OCI-LY1 (cell line): Measurements from ENCODE around the gene TANGO6.
"Not testable (repeated sequence)": the region's sequence is repeated elsewhere in the genome, so short reads cannot be mapped to it uniquely, and the experiment has no call there.

Experiments
- H2AFZ ChIP-seq: fragments of 200-600 bp; sonication (generic), shearing (Covaris generic); 2 replicates; pipeline ENCODE4 v1.6.0; 2014; ENCODE audit warnings: antibody characterized with exemption, mild to moderate bottlenecking, low read length
- H3F3A ChIP-seq: fragments of 200-600 bp; sonication (generic), shearing (Covaris generic); 2 replicates; pipeline ENCODE4 v1.6.0; 2014; ENCODE audit warnings: mild to moderate bottlenecking, antibody characterized with exemption, low read length, moderate library complexity; ENCODE audit not compliant: insufficient read depth
- H3K27ac ChIP-seq: fragments of 200-600 bp; sonication (generic); 2 replicates; pipeline ENCODE4 v1.5.1; 2014; ENCODE audit warnings: low read length, mixed run types, mild to moderate bottlenecking, low read depth; ENCODE audit not compliant: poor library complexity, severe bottlenecking
- H3K27me3 ChIP-seq: fragments of 200-600 bp; sonication (generic); 2 replicates; pipeline ENCODE4 v1.6.0; 2014; ENCODE audit warnings: antibody characterized with exemption, mild to moderate bottlenecking, low read length, moderate library complexity; ENCODE audit not compliant: insufficient read depth
- H3K36me3 ChIP-seq: fragments of 200-600 bp; sonication (generic); 2 replicates; pipeline ENCODE4 v1.6.1; 2014; ENCODE audit warnings: mild to moderate bottlenecking, antibody characterized with exemption, low read length, moderate library complexity, mixed read lengths; ENCODE audit not compliant: insufficient read depth
- H3K4me1 ChIP-seq: fragments of 200-600 bp; sonication (generic); 2 replicates; pipeline ENCODE4 v1.5.1; 2014; ENCODE audit warnings: mild to moderate bottlenecking, low read length, moderate library complexity; ENCODE audit not compliant: insufficient read depth, severe bottlenecking
- H3K4me2 ChIP-seq: fragments of 200-600 bp; sonication (generic), shearing (Covaris generic); 2 replicates; pipeline ENCODE4 v1.6.1; 2014; ENCODE audit warnings: low read length
- H3K4me3 ChIP-seq: fragments of 200-600 bp; sonication (generic); 2 replicates; pipeline ENCODE4 v1.5.1; 2014; ENCODE audit warnings: low read length, low read depth, mild to moderate bottlenecking, mixed read lengths; ENCODE audit not compliant: poor library complexity, severe bottlenecking
- H3K79me2 ChIP-seq: fragments of 200-600 bp; shearing (Covaris generic); 2 replicates; pipeline ENCODE4 v1.6.1; 2016; ENCODE audit warnings: mixed run types, low read length, mixed read lengths; ENCODE audit not compliant: insufficient read depth
- H3K9ac ChIP-seq: fragments of 200-600 bp; sonication (generic), shearing (Covaris generic); 2 replicates; pipeline ENCODE4 v1.6.1; 2014; ENCODE audit warnings: mild to moderate bottlenecking, low read length, mixed read lengths
- H3K9me2 ChIP-seq: fragments of 200-600 bp; sonication (generic), shearing (Covaris generic); 2 replicates; pipeline ENCODE4 v1.6.1; 2014; ENCODE audit warnings: low read depth, mild to moderate bottlenecking, low read length, mixed read lengths
- H3K9me3 ChIP-seq: fragments of 200-600 bp; shearing (Covaris generic); 2 replicates; pipeline ENCODE4 v1.6.1; 2014; ENCODE audit warnings: low read length, mixed read lengths
- H4K20me1 ChIP-seq: fragments of 200-600 bp; sonication (generic), shearing (Covaris generic); 2 replicates; pipeline ENCODE4 v1.6.0; 2016; ENCODE audit warnings: mild to moderate bottlenecking, low read length; ENCODE audit not compliant: insufficient read depth
- EZH2 ChIP-seq: fragments of 200-600 bp; sonication (generic), shearing (Covaris generic); IDR thresholded peaks from 2 replicates; pipeline ENCODE4 v1.8.0; 2017; ENCODE audit warnings: borderline replicate concordance, mixed run types, mild to moderate bottlenecking, antibody characterized with exemption, low read length, moderate library complexity, mixed read lengths
- TF ChIP-seq, protein P1 (sequence below): fragments of 200-600 bp; sonication (generic), shearing (Covaris generic); IDR thresholded peaks from 2 replicates; pipeline ENCODE4 v1.5.1; 2017; ENCODE audit warnings: mild to moderate bottlenecking, antibody characterized with exemption, low read length, moderate library complexity, mixed read lengths

Gene TANGO6

DNA sequence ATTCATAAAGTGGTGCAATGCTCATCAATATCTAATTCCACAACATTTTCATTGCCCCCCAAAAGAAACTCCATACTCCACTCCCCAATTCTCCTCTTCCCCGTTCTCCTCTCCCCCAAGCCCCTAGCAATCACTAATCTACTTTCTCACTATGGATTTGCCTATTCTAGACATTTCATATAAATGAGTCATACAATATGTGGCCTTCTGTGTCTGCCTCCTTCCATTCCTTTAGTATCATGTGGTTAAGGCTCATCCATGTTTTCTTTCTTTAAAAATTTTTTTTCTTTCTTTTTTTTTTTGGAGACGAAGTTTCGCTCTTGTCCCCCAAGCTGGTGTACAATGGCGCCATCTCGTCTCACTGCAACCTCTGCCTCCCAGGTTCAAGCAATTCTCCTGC, 205.8 kb downstream of the TANGO6 start:
- no peaks in the 10 kb centered on the region for H3K9me2 ChIP-seq
- no peaks in the 10 kb centered on the region for H3K36me3 ChIP-seq
- H3K4me1 ChIP-seq = no peaks in the 10 kb centered on the region
- H3K27me3 ChIP-seq = no peaks in the 10 kb centered on the region
- no peak overlapping the region for H3K4me3 ChIP-seq
- H3K79me2 ChIP-seq = no peaks in the 10 kb centered on the region
- H3K9ac ChIP-seq = no peak overlapping the region
- H2AFZ ChIP-seq = no peak overlapping the region
- H3F3A ChIP-seq = no peaks in the 10 kb centered on the region
- TF ChIP-seq EZH2 = no peak
- TF ChIP-seq, protein P1, sequence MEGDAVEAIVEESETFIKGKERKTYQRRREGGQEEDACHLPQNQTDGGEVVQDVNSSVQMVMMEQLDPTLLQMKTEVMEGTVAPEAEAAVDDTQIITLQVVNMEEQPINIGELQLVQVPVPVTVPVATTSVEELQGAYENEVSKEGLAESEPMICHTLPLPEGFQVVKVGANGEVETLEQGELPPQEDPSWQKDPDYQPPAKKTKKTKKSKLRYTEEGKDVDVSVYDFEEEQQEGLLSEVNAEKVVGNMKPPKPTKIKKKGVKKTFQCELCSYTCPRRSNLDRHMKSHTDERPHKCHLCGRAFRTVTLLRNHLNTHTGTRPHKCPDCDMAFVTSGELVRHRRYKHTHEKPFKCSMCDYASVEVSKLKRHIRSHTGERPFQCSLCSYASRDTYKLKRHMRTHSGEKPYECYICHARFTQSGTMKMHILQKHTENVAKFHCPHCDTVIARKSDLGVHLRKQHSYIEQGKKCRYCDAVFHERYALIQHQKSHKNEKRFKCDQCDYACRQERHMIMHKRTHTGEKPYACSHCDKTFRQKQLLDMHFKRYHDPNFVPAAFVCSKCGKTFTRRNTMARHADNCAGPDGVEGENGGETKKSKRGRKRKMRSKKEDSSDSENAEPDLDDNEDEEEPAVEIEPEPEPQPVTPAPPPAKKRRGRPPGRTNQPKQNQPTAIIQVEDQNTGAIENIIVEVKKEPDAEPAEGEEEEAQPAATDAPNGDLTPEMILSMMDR = no peak
- H4K20me1 ChIP-seq = no peaks in the 10 kb centered on the region
- no peak overlapping the region for H3K27ac ChIP-seq
- H3K9me3 ChIP-seq = no peaks in the 10 kb centered on the region
- H3K4me2 ChIP-seq = no peak overlapping the region

GRCh38 chr16:69049603-69050375, 206.5 kb downstream of the TANGO6 start:
- H3K4me2 ChIP-seq = no peak overlapping the region
- no peaks in the 10 kb centered on the region for H3K9me2 ChIP-seq
- H4K20me1 ChIP-seq = no peaks in the 10 kb centered on the region
- H3K9ac ChIP-seq = no peak overlapping the region
- no peak for TF ChIP-seq EZH2
- TF ChIP-seq, protein P1 = no peak
- H3K4me3 ChIP-seq = no peak overlapping the region
- H2AFZ ChIP-seq = no peak overlapping the region
- H3K9me3 ChIP-seq = no peaks in the 10 kb centered on the region
- H3K36me3 ChIP-seq = no peaks in the 10 kb centered on the region
- no peaks in the 10 kb centered on the region for H3F3A ChIP-seq
- H3K27ac ChIP-seq = no peak overlapping the region
- no peaks in the 10 kb centered on the region for H3K79me2 ChIP-seq
- no peaks in the 10 kb centered on the region for H3K27me3 ChIP-seq
- H3K4me1 ChIP-seq = no peaks in the 10 kb centered on the region

DNA sequence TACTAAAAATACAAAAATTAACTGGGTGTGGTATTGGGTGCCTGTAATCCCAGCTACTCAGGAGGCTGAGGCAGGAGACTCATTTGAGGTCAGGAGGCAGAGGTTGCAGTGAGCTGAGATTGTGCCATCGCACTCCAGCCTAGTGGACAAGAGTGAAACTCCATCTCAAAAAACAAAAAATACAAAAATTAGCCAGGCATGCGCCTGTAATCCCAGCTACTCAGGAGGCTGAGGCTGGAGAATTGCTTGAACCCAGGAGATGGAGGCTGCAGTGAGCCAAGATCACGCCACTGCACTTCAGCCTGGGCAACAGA, 208.1 kb downstream of the TANGO6 start:
- H3K4me2 ChIP-seq, H3K4me1 ChIP-seq: not testable (repeated sequence)

GRCh38 chr16:69055008-69055407, 211.7 kb downstream of the TANGO6 start:
- TF ChIP-seq, protein P1 = no peak
- no peak for TF ChIP-seq EZH2
- Histone ChIP-seq H3K9ac (no peak overlapping the region), H3K36me3 (no peaks in the 10 kb centered on the region), H3K79me2 (no peaks in the 10 kb centered on the region), H3K27me3 (no peaks in the 10 kb centered on the region), H2AFZ (no peak overlapping the region), H3K27ac (no peak overlapping the region), H3K4me2 (no peak overlapping the region), H3K4me1 (no peaks in the 10 kb centered on the region), H3K4me3 (no peak overlapping the region), H4K20me1 (no peaks in the 10 kb centered on the region), H3K9me2 (no peaks in the 10 kb centered on the region), H3F3A (no peaks in the 10 kb centered on the region), H3K9me3 (no peaks in the 10 kb centered on the region)

More for the DNA sequence above, 208.1 kb downstream of the TANGO6 start:
- not testable (repeated sequence) for H3K36me3 ChIP-seq, H3K79me2 ChIP-seq, H3K9me2 ChIP-seq, H4K20me1 ChIP-seq, H3K27me3 ChIP-seq, H3K9me3 ChIP-seq, H3K9ac ChIP-seq, H3K4me3 ChIP-seq, H3F3A ChIP-seq, H2AFZ ChIP-seq, H3K27ac ChIP-seq
